ENCODE data around the gene NUDCD2. TPM values are rescaled to one million over a fixed set of nuclear protein-coding genes. Genes with fewer than 3 reads are reported as not detected.

The NUDCD2 gene
- total and polyA plus RNA-seq, 2 donors (not counting 3 experiments of a cell fraction or from before 2014, with no cell fraction given) = 3.9 to 50.3 TPM

GRCh38 chr5:163447875-163448274 is 12.0 kb downstream of the NUDCD2 start:
- Histone ChIP-seq H3K4me2 (ENCODE audit: insufficient read depth, low read length) (no peak overlapping the region), H3K9ac (replicated peaks; ENCODE audit: extremely low read depth, insufficient read depth, low read length) (no peak overlapping the region), H2AFZ (ENCODE audit: low read depth, low read length) (no peak overlapping the region), H3K4me3 (replicated peaks in 1 of 3; ENCODE audit: insufficient read depth in 1 of 3, low read depth in 1 of 3, low read length in 3 of 3) (no peak overlapping the region), H3K27ac (ENCODE audit: insufficient read depth, low read depth, low read length) (no peak overlapping the region), H3K4me1 (ENCODE audit: control insufficient read depth, extremely low read depth, insufficient read depth, low read length) (peaks cover 8% of the 10 kb centered on the region), H3K9me1 (replicated peaks; ENCODE audit: control insufficient read depth, extremely low read depth, insufficient read depth, low read length) (no peaks in the 10 kb centered on the region), H3K27me3 (ENCODE audit: control insufficient read depth in 2 of 2, insufficient read depth in 2 of 2, low read length in 2 of 2) (no peaks in the 10 kb centered on the region), H3K36me3 (ENCODE audit: control insufficient read depth in 2 of 2, extremely low read depth in 1 of 2, insufficient read depth in 2 of 2, low read length in 2 of 2) (peaks cover 10 to 37% of the 10 kb centered on the region in 2 experiments), H3K79me2 (ENCODE audit: control insufficient read depth, insufficient read depth, low read length) (no peaks in the 10 kb centered on the region), H3K9me3 (replicated peaks; ENCODE audit: control insufficient read depth, insufficient read depth, low read length) (no peaks in the 10 kb centered on the region), H4K20me1 (replicated peaks; ENCODE audit: control insufficient read depth, extremely low read depth, insufficient read depth, low read length) (no peaks in the 10 kb centered on the region)
- BruUV-seq (replicated peaks) = no TSS peak
- FAIRE-seq (no peak), DNase-seq (ENCODE audit: low read depth, low spot score) (no peak)
- intact Hi-C loops (cut with micrococcal nuclease) (no loop called here), dilution Hi-C loops (cut with MboI; ENCODE audit: extremely low pct_ligation_motif_present, low sequenced_read_pairs) (no loop called here)
- POLR2A ChIA-PET = interaction anchor here (1.1 kb wide), 1 partner anchor 10 kb away, joined by 3 read pairs; no protein-coding TSS in a partner anchor
- CTCF ChIA-PET = no interaction called here
- TF ChIP-seq MYC (IDR thresholded peaks at IDR 0.05; ENCODE audit: low read depth, low read length) (no peak), GATA2 (IDR thresholded peaks at IDR 0.05; ENCODE audit: insufficient read depth, insufficient read length, low read depth, low read length) (no peak), EZH2 (IDR thresholded peaks at IDR 0.05; ENCODE audit: borderline replicate concordance, low read depth, low read length, severe bottlenecking) (no peak), JUN (IDR thresholded peaks at IDR 0.05; ENCODE audit: borderline replicate concordance, insufficient read depth, insufficient read length, low read depth) (no peak), POLR2A (IDR thresholded peaks at IDR 0.05; ENCODE audit: low read depth, low read length) (no peak), MAX (IDR thresholded peaks at IDR 0.05; ENCODE audit: insufficient read depth, insufficient read length) (no peak), FOS (IDR thresholded peaks at IDR 0.05; ENCODE audit: borderline replicate concordance, insufficient read depth, low read length) (no peak), POLR2AphosphoS5 (IDR thresholded peaks at IDR 0.05; ENCODE audit: insufficient read depth, low read depth, low read length) (no peak), CTCF (IDR thresholded peaks at IDR 0.05; ENCODE audit: extremely low read depth in 1 of 2, insufficient read depth in 1 of 2, low read depth in 1 of 2, low read length in 2 of 2) (no peak)

Measured in endothelial cell of umbilical vein (primary cell).